Left lung (tissue), 10 donors: ENCODE data around the gene RHCE. TPM values are rescaled to one million over a fixed set of nuclear protein-coding genes. Genes with fewer than 3 reads are reported as not detected.
"Not testable (repeated sequence)": the region's sequence is repeated elsewhere in the genome, so short reads cannot be mapped to it uniquely, and the experiment has no call there.

Experiments used
- ATAC-seq: fragments of 200-7000 bp; cut with Tn5 transposase; one replicate; pipeline ENCODE4 v1.9.1; 2020; ENCODE audit warnings: moderate library complexity
- DNase-seq, 4 donors: peaks; one replicate each; pipeline ENCODE4 v3.0.0-alpha.2; 2013 to 2020
- H3K27ac ChIP-seq, 2 donors: fragments of 200-600 bp; sonication (generic) in 1 of 2; one replicate each; pipeline versions ENCODE4 v1.5.0 to v1.8.0; 2020 to 2021
- H3K27me3 ChIP-seq, 2 donors: fragments of 200-600 bp; sonication (generic) in 1 of 2; one replicate each; pipeline versions ENCODE4 v1.5.0 to v1.8.0; 2020 to 2021
- H3K36me3 ChIP-seq, 2 donors: fragments of 200-600 bp; sonication (generic) in 1 of 2; one replicate each; pipeline versions ENCODE4 v1.5.0 to v1.8.0; 2020 to 2021
- H3K4me1 ChIP-seq, 2 donors: fragments of 200-600 bp; one replicate each; pipeline ENCODE4 v1.8.0; 2021
- H3K4me3 ChIP-seq, 2 donors: fragments of 200-600 bp; sonication (generic) in 1 of 2; one replicate each; pipeline versions ENCODE4 v1.5.0 to v1.8.0; 2020 to 2021; ENCODE audit warnings: mild to moderate bottlenecking in 1 of 2
- H3K9me3 ChIP-seq, 2 donors: fragments of 200-600 bp; sonication (generic) in 1 of 2; one replicate each; pipeline versions ENCODE4 v1.5.0 to v1.8.0; 2020 to 2021
- CTCF ChIP-seq, 2 donors: fragments of 200-600 bp; sonication (generic) in 1 of 2; IDR thresholded peaks; one replicate each; pipeline versions ENCODE4 v1.5.0 to v1.8.0; 2021; ENCODE audit warnings: antibody characterized with exemption in 2 of 2
- intact Hi-C, 2 donors: fragments of 100-400 bp; cut with DNase I; formaldehyde crosslinking; loops; one replicate each; pipeline versions ENCODE4 v1.11.2 to v1.14.2; 2022
- polyA plus RNA-seq, 6 donors: library from polyadenylated mRNA; unstranded; fragments of 120-200 nt; gene quantifications; one replicate each; pipeline ENCODE4 v1.2.1, GENCODE V29; 2013; ENCODE audit not compliant: insufficient read length in 6 of 6
- total RNA-seq, 2 donors: library from RNA; stranded (reverse); fragmentation: NEBNext Ultra II Directional; extraction: Animal tissue kit (Norgen Biotek cat#: 25700); gene quantifications; one replicate each; pipeline ENCODE4 v1.2.1, GENCODE V29; 2021
- donor health status: DM: no; HTN: yes; CAD: no.
- donor health status: DM: no; HTN: no; CAD: no.

RHCE gene
- total and polyA plus RNA-seq, 8 donors: 0.64 to 2.2 (median 1.4) TPM; not detected in 1

- H3K4me3 ChIP-seq, H3K4me1 ChIP-seq, intact Hi-C loops, ATAC-seq, H3K27me3 ChIP-seq, DNase-seq, H3K36me3 ChIP-seq, H3K9me3 ChIP-seq, H3K27ac ChIP-seq: not testable (repeated sequence)
Measured at GRCh38 chr1:25414157-25414556, 6.5 kb downstream of the RHCE start.

GRCh38 chr1:25412872-25413623 lies 7.6 kb downstream of the RHCE start:
- H3K4me3 ChIP-seq, H3K27ac ChIP-seq, ATAC-seq, H3K9me3 ChIP-seq, H3K36me3 ChIP-seq, H3K27me3 ChIP-seq, intact Hi-C loops, H3K4me1 ChIP-seq, DNase-seq: not testable (repeated sequence)

GRCh38 chr1:25409641-25410427 lies 10.8 kb downstream of the RHCE start:
- H3K36me3 ChIP-seq, ATAC-seq, H3K27me3 ChIP-seq, H3K27ac ChIP-seq, intact Hi-C loops, H3K9me3 ChIP-seq, H3K4me3 ChIP-seq, DNase-seq, H3K4me1 ChIP-seq: not testable (repeated sequence)

GRCh38 chr1:25405731-25406305 lies 14.8 kb downstream of the RHCE start:
- H3K36me3 ChIP-seq, H3K9me3 ChIP-seq, DNase-seq, ATAC-seq, H3K27me3 ChIP-seq, intact Hi-C loops, H3K4me3 ChIP-seq, H3K4me1 ChIP-seq, H3K27ac ChIP-seq: not testable (repeated sequence)

GRCh38 chr1:25402947-25403803 lies 17.4 kb downstream of the RHCE start:
- intact Hi-C loops, H3K4me1 ChIP-seq: not testable (repeated sequence)

GRCh38 chr1:25398079-25398478 lies 22.5 kb downstream of the RHCE start:
- H3K9me3 ChIP-seq, H3K27ac ChIP-seq, ATAC-seq, H3K4me1 ChIP-seq, H3K36me3 ChIP-seq, intact Hi-C loops, H3K4me3 ChIP-seq, H3K27me3 ChIP-seq, DNase-seq: not testable (repeated sequence)

More at GRCh38 chr1:25402947-25403803, 17.4 kb downstream of the RHCE start:
- not testable (repeated sequence) for DNase-seq, H3K27me3 ChIP-seq, H3K4me3 ChIP-seq, H3K36me3 ChIP-seq, H3K9me3 ChIP-seq, H3K27ac ChIP-seq
- ATAC-seq: peak; percentile 92
- peak in 1 of 2 donors; percentile 17 for TF ChIP-seq CTCF (IDR thresholded peaks at IDR 0.05)

- H3K27ac ChIP-seq, intact Hi-C loops, DNase-seq, H3K36me3 ChIP-seq, H3K4me1 ChIP-seq, H3K27me3 ChIP-seq, H3K9me3 ChIP-seq, H3K4me3 ChIP-seq: not testable (repeated sequence)
- ATAC-seq: peak; percentile 12
Measured at GRCh38 chr1:25397549-25397948, 23.1 kb downstream of the RHCE start.
